H9 (cell line): Measurements from ENCODE around the gene SMARCAL1. TPM values are rescaled to one million over a fixed set of nuclear protein-coding genes. Genes with fewer than 3 reads are reported as not detected.

ENCODE experiments used
- DNase-seq: peaks from one replicate; pipeline ENCODE4 v3.0.0-alpha.2; 2017
- H2AFZ ChIP-seq: one replicate; pipeline ENCODE4 v1.6.1; 2013; ENCODE audit warnings: mild to moderate bottlenecking, low read length, control low read depth, moderate library complexity
- H2AK5ac ChIP-seq: 2 replicates; pipeline ENCODE4 v1.6.1; 2013; ENCODE audit warnings: low read length, control low read depth, mixed read lengths; ENCODE audit not compliant: insufficient read length
- H2BK120ac ChIP-seq: one replicate; pipeline ENCODE4 v1.6.1; 2013; ENCODE audit warnings: low read depth, mild to moderate bottlenecking, low read length, control low read depth, inconsistent platforms; ENCODE audit not compliant: poor library complexity, severe bottlenecking
- H2BK12ac ChIP-seq: 2 replicates; pipeline ENCODE4 v1.6.1; 2013; ENCODE audit warnings: low read length, control low read depth, mixed read lengths, low read depth; ENCODE audit not compliant: insufficient read length
- H2BK15ac ChIP-seq: 2 replicates; pipeline ENCODE4 v1.6.1; 2013; ENCODE audit warnings: low read depth, low read length, control low read depth
- H2BK20ac ChIP-seq: one replicate; pipeline ENCODE4 v1.6.1; 2013; ENCODE audit warnings: low read depth, mild to moderate bottlenecking, low read length, control low read depth, inconsistent platforms; ENCODE audit not compliant: poor library complexity, severe bottlenecking
- H2BK5ac ChIP-seq: 2 replicates; pipeline ENCODE4 v1.6.1; 2013; ENCODE audit warnings: low read length, control low read depth, mixed read lengths; ENCODE audit not compliant: insufficient read length
- H3K14ac ChIP-seq: 2 replicates; pipeline ENCODE4 v1.6.1; 2013; ENCODE audit warnings: low read length, control low read depth; ENCODE audit not compliant: insufficient read depth
- H3K18ac ChIP-seq: 2 replicates; pipeline ENCODE4 v1.6.1; 2013; ENCODE audit warnings: low read depth, mild to moderate bottlenecking, mixed read lengths, low read length, control low read depth; ENCODE audit not compliant: insufficient read length
- H3K23ac ChIP-seq: 2 replicates; pipeline ENCODE4 v1.6.1; 2013; ENCODE audit warnings: low read length, control low read depth, mixed read lengths, low read depth; ENCODE audit not compliant: insufficient read length
- H3K23me2 ChIP-seq: 2 replicates; pipeline ENCODE4 v1.6.1; 2013; ENCODE audit warnings: low read depth, mild to moderate bottlenecking, mixed read lengths, low read length, control low read depth; ENCODE audit not compliant: insufficient read length, poor library complexity, severe bottlenecking
- H3K27ac ChIP-seq: 2 replicates; pipeline ENCODE4 v1.5.1; 2013; ENCODE audit warnings: low read length, control low read depth, mixed read lengths, low read depth; ENCODE audit not compliant: insufficient read length
- H3K27me3 ChIP-seq: 2 replicates; pipeline ENCODE4 v1.6.1; 2013; ENCODE audit warnings: low read length, control low read depth, inconsistent platforms; ENCODE audit not compliant: insufficient read depth
- H3K4ac ChIP-seq: 2 replicates; pipeline ENCODE4 v1.6.1; 2013; ENCODE audit warnings: low read depth, mild to moderate bottlenecking, control low read depth, inconsistent platforms, low read length, moderate library complexity
- H3K4me1 ChIP-seq: 2 replicates; pipeline ENCODE4 v1.6.1; 2013; ENCODE audit warnings: low read length, control low read depth, inconsistent platforms; ENCODE audit not compliant: insufficient read depth
- H3K4me2 ChIP-seq: 2 replicates; pipeline ENCODE4 v1.6.1; 2013; ENCODE audit warnings: low read length, control low read depth, mixed read lengths; ENCODE audit not compliant: insufficient read length, insufficient read depth
- H3K56ac ChIP-seq: 2 replicates; pipeline ENCODE4 v1.6.1; 2013; ENCODE audit warnings: low read depth, mild to moderate bottlenecking, mixed read lengths, low read length, control low read depth; ENCODE audit not compliant: insufficient read length
- H3K79me1 ChIP-seq: 2 replicates; pipeline ENCODE4 v1.6.1; 2013; ENCODE audit warnings: low read depth, mild to moderate bottlenecking, moderate library complexity, low read length, control low read depth, inconsistent platforms; ENCODE audit not compliant: insufficient read depth, poor library complexity, severe bottlenecking
- H3K79me2 ChIP-seq: 2 replicates; pipeline ENCODE4 v1.6.1; 2013; ENCODE audit warnings: low read length, control low read depth, inconsistent platforms; ENCODE audit not compliant: insufficient read depth
- H3K9ac ChIP-seq: 2 replicates; pipeline ENCODE4 v1.6.1; 2013; ENCODE audit warnings: low read length, control low read depth, mixed read lengths; ENCODE audit not compliant: insufficient read length; ENCODE audit errors: extremely low read depth
- H3K9me3 ChIP-seq: one replicate; pipeline ENCODE4 v1.6.1; 2013; ENCODE audit warnings: low read depth, low read length, inconsistent platforms; ENCODE audit not compliant: control insufficient read depth
- H3T11ph ChIP-seq: one replicate; pipeline ENCODE4 v1.6.1; 2013; ENCODE audit warnings: mild to moderate bottlenecking, low read length, control low read depth, inconsistent platforms
- H4K20me1 ChIP-seq: one replicate; pipeline ENCODE4 v1.6.1; 2013; ENCODE audit not compliant: control insufficient read depth, insufficient read length, insufficient read depth
- H4K5ac ChIP-seq: 2 replicates; pipeline ENCODE4 v1.6.1; 2013; ENCODE audit warnings: low read depth, mild to moderate bottlenecking, mixed read lengths, low read length, control low read depth; ENCODE audit not compliant: insufficient read length
- H4K8ac ChIP-seq: replicated peaks from 2 replicates; pipeline ENCODE4 v1.6.1; 2013; ENCODE audit warnings: low read length, control low read depth, mixed read lengths, low read depth; ENCODE audit not compliant: insufficient read length
- H4K91ac ChIP-seq: 2 replicates; pipeline ENCODE4 v1.6.1; 2013; ENCODE audit warnings: low read depth, mild to moderate bottlenecking, moderate library complexity, mixed read lengths, low read length, control low read depth; ENCODE audit not compliant: insufficient read length
- H3K27ac Mint-ChIP-seq, 3 experiments: 2 replicates in 2 of 3; 3 replicates in 1 of 3; pipeline ENCODE4 v1.8.0; 2020 to 2021; ENCODE audit warnings: mixed read lengths in 3 of 3, mild to moderate bottlenecking in 1 of 3, moderate library complexity in 1 of 3
- H3K27me3 Mint-ChIP-seq: 2 replicates; pipeline ENCODE4 v1.8.0; 2021; ENCODE audit warnings: low read depth, mild to moderate bottlenecking, moderate library complexity, mixed read lengths
- H3K36me3 Mint-ChIP-seq, 3 experiments: 2 replicates in 2 of 3; 3 replicates in 1 of 3; pipeline ENCODE4 v1.8.0; 2020 to 2021; ENCODE audit warnings: low read depth in 3 of 3, mixed read lengths in 3 of 3; ENCODE audit not compliant: insufficient read depth in 1 of 3
- H3K4me1 Mint-ChIP-seq, 2 experiments: 2 replicates each; pipeline ENCODE4 v1.8.0; 2020; ENCODE audit warnings: mixed read lengths in 2 of 2
- H3K4me3 Mint-ChIP-seq, 2 experiments: 2 replicates in 1 of 2; 3 replicates in 1 of 2; pipeline ENCODE4 v1.8.0; 2020 to 2021; ENCODE audit warnings: mild to moderate bottlenecking in 2 of 2, mixed read lengths in 2 of 2, moderate library complexity in 1 of 2
- H3K9me3 Mint-ChIP-seq, 2 experiments: 2 replicates in 1 of 2; 3 replicates in 1 of 2; pipeline ENCODE4 v1.8.0; 2020; ENCODE audit warnings: mild to moderate bottlenecking in 2 of 2, mixed read lengths in 2 of 2, moderate library complexity in 1 of 2
- WGBS: extraction: QIAGEN DNeasy Blood & Tissue Kit; methylation state at CpG from one replicate; pipeline ENCODE4 v1.1.7; 2013; ENCODE audit warnings: missing lambda C conversion rate, low lambda C conversion rate, mixed read lengths; ENCODE audit not compliant: insufficient read length; ENCODE audit errors: extremely low coverage; 5-methylcytosine and 5-hydroxymethylcytosine counted together
- total RNA-seq: library from RNA; stranded (reverse); gene quantifications from 2 replicates; pipeline ENCODE4 v1.2.1, GENCODE V29; 2021
- TF ChIP-seq, protein P1 (sequence below): fragments of 200-600 bp; sonication (generic); conservative IDR thresholded peaks from 3 replicates; pipeline ENCODE4 v1.8.0; 2021; ENCODE audit warnings: antibody characterized with exemption, mild to moderate bottlenecking

Gene SMARCAL1
- total RNA-seq, 1 experiment from 2014 or later = 16.5 TPM

GRCh38 chr2:216503159-216503629 lies 90.9 kb downstream of the SMARCAL1 start:
- no peak for DNase-seq
- peak overlapping the region in 1 of 3 experiments; percentile 83; a peak in 2 of 7 replicates for H3K27ac Mint-ChIP-seq
- Histone ChIP-seq H4K20me1 (no peaks in the 10 kb centered on the region), H3K18ac (no peak overlapping the region), H2AK5ac (no peak overlapping the region), H3K27me3 (no peaks in the 10 kb centered on the region), H4K5ac (no peak overlapping the region), H3K79me2 (peaks cover 13% of the 10 kb centered on the region; the same call in 1 of the 2 replicates), H3K4me2 (no peak overlapping the region), H4K8ac (no peak overlapping the region), H3K23ac (no peak overlapping the region), H2AFZ (no peak overlapping the region), H3K9me3 (no peaks in the 10 kb centered on the region), H3T11ph (no peak overlapping the region), H3K4ac (no peak overlapping the region), H2BK120ac (no peak overlapping the region), H3K9ac (no peak overlapping the region), H3K56ac (no peak overlapping the region), H3K4me1 (peaks cover 3% of the 10 kb centered on the region; the same call in 1 of the 2 replicates), H3K79me1 (peaks cover 6% of the 10 kb centered on the region), H4K91ac (no peak overlapping the region), H3K14ac (no peak overlapping the region), H3K27ac (no peak overlapping the region), H3K23me2 (peaks cover 7% of the 10 kb centered on the region), H2BK15ac (no peak overlapping the region), H2BK5ac (no peak overlapping the region), H2BK12ac (no peak overlapping the region), H2BK20ac (no peak overlapping the region)
- TF ChIP-seq, protein P1, sequence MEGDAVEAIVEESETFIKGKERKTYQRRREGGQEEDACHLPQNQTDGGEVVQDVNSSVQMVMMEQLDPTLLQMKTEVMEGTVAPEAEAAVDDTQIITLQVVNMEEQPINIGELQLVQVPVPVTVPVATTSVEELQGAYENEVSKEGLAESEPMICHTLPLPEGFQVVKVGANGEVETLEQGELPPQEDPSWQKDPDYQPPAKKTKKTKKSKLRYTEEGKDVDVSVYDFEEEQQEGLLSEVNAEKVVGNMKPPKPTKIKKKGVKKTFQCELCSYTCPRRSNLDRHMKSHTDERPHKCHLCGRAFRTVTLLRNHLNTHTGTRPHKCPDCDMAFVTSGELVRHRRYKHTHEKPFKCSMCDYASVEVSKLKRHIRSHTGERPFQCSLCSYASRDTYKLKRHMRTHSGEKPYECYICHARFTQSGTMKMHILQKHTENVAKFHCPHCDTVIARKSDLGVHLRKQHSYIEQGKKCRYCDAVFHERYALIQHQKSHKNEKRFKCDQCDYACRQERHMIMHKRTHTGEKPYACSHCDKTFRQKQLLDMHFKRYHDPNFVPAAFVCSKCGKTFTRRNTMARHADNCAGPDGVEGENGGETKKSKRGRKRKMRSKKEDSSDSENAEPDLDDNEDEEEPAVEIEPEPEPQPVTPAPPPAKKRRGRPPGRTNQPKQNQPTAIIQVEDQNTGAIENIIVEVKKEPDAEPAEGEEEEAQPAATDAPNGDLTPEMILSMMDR = no peak
- H3K4me1 Mint-ChIP-seq = peaks cover 37 to 39% of the 10 kb centered on the region in 2 experiments
- peaks cover 1 to 3% of the 10 kb centered on the region in 2 experiments; a peak in 1 of 5 replicates for H3K9me3 Mint-ChIP-seq
- WGBS = no CpG with 5 or more reads among the region's 6 CpGs
- H3K4me3 Mint-ChIP-seq = no peak overlapping the region
- H3K36me3 Mint-ChIP-seq = peaks cover 74 to 82% (median 76%) of the 10 kb centered on the region in 3 experiments
- peaks cover under 1% of the 10 kb centered on the region for H3K27me3 Mint-ChIP-seq
